OCI-LY7 (cell line): ENCODE measurements around the gene CXCR4. TPM values are rescaled to one million over a fixed set of nuclear protein-coding genes. Genes with fewer than 3 reads are reported as not detected.

Source experiments
- BruUV-seq: library from RNA; stranded (reverse); fragments of 400-500 nt; replicated peaks from 2 replicates; lab custom pipeline; 2021; lab: Mats Ljungman, UMichigan
- CTCF ChIA-PET: fragments of 300-600 bp; sonication (Branson Sonifier 250); formaldehyde crosslinking; loops from one replicate; lab custom pipeline; 2022; ENCODE audit warnings: antibody characterized with exemption; ENCODE audit not compliant: unreplicated experiment; lab: Charles Lee
- POLR2A ChIA-PET: fragments of 300-600 bp; sonication (Branson Sonifier 250); formaldehyde crosslinking; loops from one replicate; lab custom pipeline; 2022; ENCODE audit warnings: antibody characterized with exemption; lab: Charles Lee
- DNase-seq: peaks from one replicate; pipeline ENCODE4 v3.0.0-alpha.2; 2015; ENCODE audit warnings: low spot score
- H2AFZ ChIP-seq: fragments of 200-600 bp; sonication (generic), shearing (Covaris generic); 2 replicates; pipeline ENCODE4 v1.6.1; 2014; ENCODE audit warnings: mild to moderate bottlenecking, antibody characterized with exemption, low read length, moderate library complexity
- H3K27ac ChIP-seq: fragments of 200-600 bp; sonication (generic); 2 replicates; pipeline ENCODE4 v1.5.1; 2014; ENCODE audit warnings: mixed run types, low read depth, mild to moderate bottlenecking, moderate library complexity, low read length, inconsistent platforms; ENCODE audit not compliant: poor library complexity, severe bottlenecking
- H3K36me3 ChIP-seq: fragments of 200-600 bp; sonication (generic); 2 replicates; pipeline ENCODE4 v1.6.1; 2014; ENCODE audit warnings: mild to moderate bottlenecking, antibody characterized with exemption, low read length, moderate library complexity, mixed read lengths; ENCODE audit not compliant: insufficient read depth
- H3K4me1 ChIP-seq: fragments of 200-600 bp; sonication (generic); 2 replicates; pipeline ENCODE4 v1.5.1; 2014; ENCODE audit warnings: mild to moderate bottlenecking, low read length; ENCODE audit not compliant: insufficient read depth, poor library complexity, severe bottlenecking
- H3K4me2 ChIP-seq: fragments of 200-600 bp; sonication (generic); 2 replicates; pipeline ENCODE4 v1.6.1; 2014; ENCODE audit warnings: mild to moderate bottlenecking, low read length
- H3K4me3 ChIP-seq: fragments of 200-600 bp; sonication (generic); 2 replicates; pipeline ENCODE4 v1.5.1; 2014; ENCODE audit warnings: mild to moderate bottlenecking, low read depth, low read length; ENCODE audit not compliant: poor library complexity, severe bottlenecking
- H3K79me2 ChIP-seq: fragments of 200-600 bp; sonication (generic); 2 replicates; pipeline ENCODE4 v1.6.1; 2016; ENCODE audit warnings: low read depth, mild to moderate bottlenecking, low read length, moderate library complexity, mixed read lengths; ENCODE audit not compliant: insufficient read depth
- H3K9me2 ChIP-seq: fragments of 200-600 bp; sonication (generic); 2 replicates; pipeline ENCODE4 v1.6.1; 2016; ENCODE audit warnings: mild to moderate bottlenecking, low read length, mixed read lengths; ENCODE audit not compliant: insufficient read depth
- H3K9me3 ChIP-seq: fragments of 200-600 bp; sonication (generic); 2 replicates; pipeline ENCODE4 v1.6.1; 2014; ENCODE audit warnings: mild to moderate bottlenecking, mixed run types, low read length, mixed read lengths
- H4K20me1 ChIP-seq: fragments of 200-600 bp; sonication (generic); 2 replicates; pipeline ENCODE4 v1.6.1; 2014; ENCODE audit warnings: mild to moderate bottlenecking, antibody characterized with exemption, low read length, moderate library complexity, mixed read lengths; ENCODE audit not compliant: insufficient read depth
- CTCF ChIP-seq: fragments of 200-600 bp; sonication (generic); conservative IDR thresholded peaks from 2 replicates; pipeline ENCODE4 v1.5.1; 2014; ENCODE audit warnings: mild to moderate bottlenecking, antibody characterized with exemption, low read length, moderate library complexity, mixed read lengths
- EZH2phosphoT487 ChIP-seq: fragments of 200-600 bp; sonication (generic); IDR thresholded peaks from 2 replicates; pipeline ENCODE4 v1.6.1; 2018; ENCODE audit warnings: low read depth, borderline replicate concordance, mild to moderate bottlenecking, mixed run types, antibody characterized with exemption, low read length, moderate library complexity, mixed read lengths
- intact Hi-C: fragments of 100-400 bp; cut with micrococcal nuclease; formaldehyde crosslinking; loops from one replicate; pipeline ENCODE4 v1.10.0; 2022; ENCODE audit not compliant: unreplicated experiment
- total RNA-seq, 2 experiments: library from RNA; depleted of rRNA in 1 of 2; stranded (reverse); fragments of >200 nt in 1 of 2; shearing (Covaris generic) in 1 of 2; gene quantifications; 2 replicates each; pipeline ENCODE4 v1.2.3, GENCODE V29; 2014 to 2022

The CXCR4 gene
- total RNA-seq, 2 experiments from 2014 or later = 243 to 432 TPM

- ChIA-PET POLR2A (interaction anchor here (0.6 to 1.5 kb wide), 5 partner anchors 14 to 268 kb away, joined by 3 to 5 read pairs (median 4); no protein-coding TSS in a partner anchor), CTCF (no interaction called here)
- Histone ChIP-seq H3K4me3 (no peak overlapping the region), H3K4me2 (no peak overlapping the region; the same call in 1 of the 2 replicates), H3K36me3 (no peaks in the 10 kb centered on the region), H3K27ac (no peak overlapping the region), H3K9me3 (no peaks in the 10 kb centered on the region), H3K4me1 (peaks cover 83% of the 10 kb centered on the region), H4K20me1 (no peaks in the 10 kb centered on the region), H3K79me2 (peaks cover 12% of the 10 kb centered on the region; the same call in 1 of the 2 replicates), H2AFZ (no peak overlapping the region), H3K9me2 (no peaks in the 10 kb centered on the region)
- DNase-seq = no peak
- TF ChIP-seq CTCF = no peak
- TF ChIP-seq EZH2phosphoT487 = no peak
- no TSS peak for BruUV-seq
- intact Hi-C loops = no loop called here
Measured at GRCh38 chr2:136122661-136123060, 4.7 kb upstream of the CXCR4 start.

- Histone ChIP-seq H3K79me2 (peaks cover 25% of the 10 kb centered on the region), H3K9me2 (no peaks in the 10 kb centered on the region), H3K4me1 (peaks cover 70% of the 10 kb centered on the region), H3K9me3 (no peaks in the 10 kb centered on the region), H2AFZ (no peak overlapping the region), H3K27ac (no peak overlapping the region), H3K36me3 (peaks cover 13% of the 10 kb centered on the region), H3K4me3 (no peak overlapping the region), H3K4me2 (no peak overlapping the region), H4K20me1 (no peaks in the 10 kb centered on the region)
- TF ChIP-seq EZH2phosphoT487 (no peak), CTCF (no peak)
- DNase-seq = no peak
- no TSS peak for BruUV-seq
- ChIA-PET POLR2A (no interaction called here), CTCF (no interaction called here)
- intact Hi-C loops = no loop called here
Measured at GRCh38 chr2:136121204-136121910, 3.4 kb upstream of the CXCR4 start.
